H1 (cell line): ENCODE data around the gene TEDC1. TPM values are rescaled to one million over a fixed set of nuclear protein-coding genes. Genes with fewer than 3 reads are reported as not detected.

Experiments
- CHD7 ChIP-seq: fragments of 300-600 bp; sonication (generic); IDR thresholded peaks from 2 replicates; pipeline ENCODE4 v1.7.1; 2012; ENCODE audit warnings: low read length, moderate library complexity, mild to moderate bottlenecking, inconsistent platforms; ENCODE audit not compliant: insufficient replicate concordance
- SIRT6 ChIP-seq: IDR thresholded peaks from one replicate; pipeline ENCODE4 v1.7.1; 2012; ENCODE audit warnings: low read length, inconsistent platforms
- SP2 ChIP-seq: IDR thresholded peaks from 2 replicates; pipeline ENCODE4 v1.6.1; 2012; ENCODE audit warnings: mild to moderate bottlenecking, low read length, inconsistent platforms
- ZNF274 ChIP-seq: IDR thresholded peaks from 2 replicates; pipeline ENCODE4 v1.7.0; 2012; ENCODE audit warnings: low read length, borderline replicate concordance; ENCODE audit errors: extremely low read depth
- polyA plus RNA-seq, 7 experiments: library from polyadenylated mRNA; depleted of rRNA in 3 of 7; stranded (reverse) in 5 of 7; unstranded in 2 of 7; fragments of >200 nt in 5 of 7; fragments of 200-250 nt in 2 of 7; gene quantifications; 1 replicate in 5 of 7; 2 replicates in 1 of 7; 4 replicates in 1 of 7; pipeline versions ENCODE4 v1.2.1 to v1.2.3, GENCODE V29; 2011 to 2013; ENCODE audit warnings: missing spikeins in 2 of 7, mixed read lengths in 2 of 7
- total RNA-seq: library from RNA; stranded (reverse); fragmentation: NEBNext Ultra II Directional; extraction: Animal tissue kit (Norgen Biotek cat#: 25700); gene quantifications from 2 replicates; pipeline ENCODE4 v1.2.1, GENCODE V29; 2021

TEDC1 gene
- total and polyA plus RNA-seq, 2 of the 8 experiments (the other 6 are each of a cell fraction or from before 2014, with no cell fraction given) = 5.6 to 14.8 TPM

GRCh38 chr14:105452963-105453362, 38.1 kb upstream of the TEDC1 start (continued):
- TF ChIP-seq CHD7 (no peak), SIRT6 (no peak), ZNF274 (no peak), SP2 (no peak)
